GM18858 (cell line): ENCODE data around the gene SHB.
"Not testable (repeated sequence)": the region's sequence is repeated elsewhere in the genome, so short reads cannot be mapped to it uniquely, and the experiment has no call there.

ENCODE experiments used
- ATAC-seq: cut with Tn5 transposase; IDR thresholded peaks from one replicate; pipeline ENCODE4 v1.9.1; 2021; ENCODE audit not compliant: unreplicated experiment

The SHB gene

GRCh38 chr9:37908283-37908682 lies 160.7 kb downstream of the SHB start:
- ATAC-seq = no peak

GRCh38 chr9:37906312-37907239 lies 162.5 kb downstream of the SHB start:
- ATAC-seq = no peak

- no peak for ATAC-seq
Measured at GRCh38 chr9:37905776-37906175, 163.3 kb downstream of the SHB start.

GRCh38 chr9:37905131-37905505 lies 163.9 kb downstream of the SHB start:
- ATAC-seq = no peak

GRCh38 chr9:37904445-37905130 lies 164.4 kb downstream of the SHB start:
- no peak for ATAC-seq

- peak; percentile 79 for ATAC-seq
Measured at GRCh38 chr9:37903647-37904444, 165.2 kb downstream of the SHB start, which contains the start of gene SLC25A51. Gene SLC25A51 (minus strand): TSS chr9:37904127. CDS start chr9:37888550, 15,577 bp downstream.

- ATAC-seq = no peak
Measured at GRCh38 chr9:37902796-37903646, 166.0 kb downstream of the SHB start.

- ATAC-seq = no peak
Measured at GRCh38 chr9:37902131-37902530, 166.9 kb downstream of the SHB start.

- no peak for ATAC-seq
Measured at GRCh38 chr9:37899041-37899440, 170.0 kb downstream of the SHB start.

GRCh38 chr9:37897665-37898064 lies 171.4 kb downstream of the SHB start:
- ATAC-seq = no peak

- ATAC-seq = no peak
Measured at GRCh38 chr9:37892063-37892462, 177.0 kb downstream of the SHB start.

- ATAC-seq = not testable (repeated sequence)
Measured at GRCh38 chr9:37891042-37891441, 178.0 kb downstream of the SHB start.

- ATAC-seq = no peak
Measured at GRCh38 chr9:37889536-37889935, 179.5 kb downstream of the SHB start.

GRCh38 chr9:37887977-37888583 lies 180.9 kb downstream of the SHB start:
- ATAC-seq = not testable (repeated sequence)

GRCh38 chr9:37880916-37881479 lies 188.0 kb downstream of the SHB start:
- ATAC-seq = no peak

GRCh38 chr9:37876376-37876775 lies 192.7 kb downstream of the SHB start:
- ATAC-seq = no peak

GRCh38 chr9:37873955-37874354 lies 195.1 kb downstream of the SHB start:
- ATAC-seq = no peak

GRCh38 chr9:37870799-37871176 lies 198.2 kb downstream of the SHB start:
- no peak for ATAC-seq

- no peak for ATAC-seq
Measured at GRCh38 chr9:37870081-37870798, 198.8 kb downstream of the SHB start.
